ENCODE results near the gene CHST3.

- TF ChIP-seq POLR2AphosphoS5 (IDR thresholded peaks at IDR 0.05) (no peak), CTCF (IDR thresholded peaks at IDR 0.05; ENCODE audit: poor library complexity, severe bottlenecking) (no peak)
These were observed 43.2 kb downstream of the CHST3 start for GRCh38 chr10:72007246-72007892.
